NB4 (cell line): Measurements from ENCODE around the gene C11orf97.
A peak's percentile ranks its signal among the peaks of the same experiment; 100 is the strongest.

Source experiments
- CTCF ChIP-seq: IDR thresholded peaks from one replicate; pipeline ENCODE4 v1.5.1; 2012; ENCODE audit warnings: low read depth, low read length
- MAX ChIP-seq: IDR thresholded peaks from 2 replicates; pipeline ENCODE4 v1.6.1; 2011; ENCODE audit warnings: low read depth, low read length
- MYC ChIP-seq: IDR thresholded peaks from 2 replicates; pipeline ENCODE4 v1.6.1; 2011; ENCODE audit warnings: low read depth, low read length
- POLR2A ChIP-seq: IDR thresholded peaks from 2 replicates; pipeline ENCODE4 v1.6.1; 2011; ENCODE audit warnings: mild to moderate bottlenecking; ENCODE audit not compliant: insufficient read length; ENCODE audit errors: extremely low read depth

- TF ChIP-seq CTCF (peak; percentile 21), POLR2A (no peak), MAX (no peak), MYC (no peak)
Measured at GRCh38 chr11:94563176-94563847, 51.1 kb downstream of the C11orf97 start.
